ENCODE data around the gene SEMA4D.

The SEMA4D gene

GRCh38 chr9:89446961-89447310 is 51.0 kb downstream of the SEMA4D start:
- POLR2A ChIA-PET: no interaction called here
- TF ChIP-seq, protein P1, sequence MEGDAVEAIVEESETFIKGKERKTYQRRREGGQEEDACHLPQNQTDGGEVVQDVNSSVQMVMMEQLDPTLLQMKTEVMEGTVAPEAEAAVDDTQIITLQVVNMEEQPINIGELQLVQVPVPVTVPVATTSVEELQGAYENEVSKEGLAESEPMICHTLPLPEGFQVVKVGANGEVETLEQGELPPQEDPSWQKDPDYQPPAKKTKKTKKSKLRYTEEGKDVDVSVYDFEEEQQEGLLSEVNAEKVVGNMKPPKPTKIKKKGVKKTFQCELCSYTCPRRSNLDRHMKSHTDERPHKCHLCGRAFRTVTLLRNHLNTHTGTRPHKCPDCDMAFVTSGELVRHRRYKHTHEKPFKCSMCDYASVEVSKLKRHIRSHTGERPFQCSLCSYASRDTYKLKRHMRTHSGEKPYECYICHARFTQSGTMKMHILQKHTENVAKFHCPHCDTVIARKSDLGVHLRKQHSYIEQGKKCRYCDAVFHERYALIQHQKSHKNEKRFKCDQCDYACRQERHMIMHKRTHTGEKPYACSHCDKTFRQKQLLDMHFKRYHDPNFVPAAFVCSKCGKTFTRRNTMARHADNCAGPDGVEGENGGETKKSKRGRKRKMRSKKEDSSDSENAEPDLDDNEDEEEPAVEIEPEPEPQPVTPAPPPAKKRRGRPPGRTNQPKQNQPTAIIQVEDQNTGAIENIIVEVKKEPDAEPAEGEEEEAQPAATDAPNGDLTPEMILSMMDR (IDR thresholded peaks at IDR 0.05; ENCODE audit: control extremely low read depth, extremely low read depth, low read depth, missing control alignments): no peak
- CTCF ChIA-PET: no interaction called here
- no peak for DNase-seq (ENCODE audit: extremely low spot score)

DNA sequence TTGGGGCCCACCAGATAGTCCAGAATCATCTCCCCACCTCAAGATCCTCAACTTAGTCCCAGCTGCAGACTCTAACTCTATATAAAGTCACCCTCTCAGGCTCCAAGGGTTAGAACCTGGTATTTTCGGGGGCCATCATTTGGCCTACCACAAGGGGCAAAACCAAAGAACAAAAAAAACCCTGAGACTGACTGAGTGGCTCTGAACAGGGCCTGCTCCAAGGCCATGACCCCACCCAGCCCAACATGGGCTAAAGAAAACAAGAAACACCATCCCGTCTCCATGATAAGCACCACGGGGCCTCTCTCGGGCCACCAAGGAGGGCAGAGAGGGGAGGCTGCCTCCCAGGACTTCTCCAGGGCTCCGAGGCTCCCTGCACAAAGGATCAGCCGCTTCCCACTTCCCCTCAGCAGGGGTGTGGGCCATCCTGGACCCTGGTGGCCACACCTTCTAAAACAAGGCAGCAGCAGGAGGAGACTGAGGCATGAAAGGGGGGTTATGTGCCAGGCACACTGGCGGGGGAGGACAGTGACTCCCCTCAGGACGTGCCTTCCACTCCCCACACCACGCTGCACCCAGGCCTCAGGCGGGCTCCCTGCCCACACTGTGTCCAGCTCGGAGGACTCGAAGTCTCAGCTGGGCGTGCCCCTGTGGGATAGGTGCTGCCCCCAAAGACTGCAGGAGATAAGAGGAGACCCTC is 51.5 kb downstream of the SEMA4D start:
- CTCF ChIA-PET: interaction anchor here (1.7 kb wide), 1 partner anchor 20 kb away, joined by 3 read pairs; no protein-coding TSS in a partner anchor
- no peak for DNase-seq (ENCODE audit: extremely low spot score)
- POLR2A ChIA-PET: no interaction called here
- TF ChIP-seq, protein P1 (IDR thresholded peaks at IDR 0.05; ENCODE audit: control extremely low read depth, extremely low read depth, low read depth, missing control alignments): no peak

DNA sequence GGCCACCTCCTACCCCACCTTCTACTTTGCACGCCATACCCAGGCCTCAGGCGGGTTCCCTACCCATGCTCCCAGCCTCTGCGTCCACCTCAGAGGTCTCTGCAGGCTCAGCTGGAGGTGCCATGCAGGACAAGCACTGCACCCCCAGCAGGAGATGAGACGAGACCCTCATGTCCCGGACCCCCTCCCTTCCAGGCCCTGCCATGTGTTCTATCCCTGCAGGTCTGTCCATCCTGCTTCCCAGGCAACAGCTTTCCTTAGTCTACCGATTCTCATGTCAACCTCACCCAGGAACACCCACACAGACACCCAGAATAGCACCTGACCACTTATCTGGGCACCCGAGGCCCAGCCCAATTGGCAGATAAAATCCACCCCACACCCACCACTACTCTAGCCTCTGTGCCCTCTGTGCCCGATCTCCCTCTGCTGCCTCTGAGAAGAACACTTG is 52.1 kb downstream of the SEMA4D start:
- TF ChIP-seq, protein P1 (IDR thresholded peaks at IDR 0.05; ENCODE audit: control extremely low read depth, extremely low read depth, low read depth, missing control alignments): no peak
- DNase-seq (ENCODE audit: extremely low spot score): no peak
- POLR2A ChIA-PET: no interaction called here
- CTCF ChIA-PET: interaction anchor here (1.7 to 2.1 kb wide), 4 partner anchors 12 to 36 kb away, joined by 3 to 7 read pairs (median 6); no protein-coding TSS in a partner anchor

- ChIA-PET POLR2A (no interaction called here), CTCF (interaction anchor here (0.7 to 4.6 kb wide), 7 partner anchors 11 to 104 kb away, joined by 3 to 19 read pairs (median 5); no protein-coding TSS in a partner anchor)
- TF ChIP-seq, protein P1 (IDR thresholded peaks at IDR 0.05; ENCODE audit: control extremely low read depth, extremely low read depth, low read depth, missing control alignments): no peak
- DNase-seq (ENCODE audit: extremely low spot score): no peak
These were observed 52.8 kb downstream of the SEMA4D start for GRCh38 chr9:89444925-89445765.

GRCh38 chr9:89444274-89444673 is 53.6 kb downstream of the SEMA4D start:
- CTCF ChIA-PET: interaction anchor here (1.4 to 4.6 kb wide), 5 partner anchors 11 to 105 kb away, joined by 5 to 19 read pairs (median 7); no protein-coding TSS in a partner anchor
- DNase-seq (ENCODE audit: extremely low spot score): no peak
- TF ChIP-seq, protein P1 (IDR thresholded peaks at IDR 0.05; ENCODE audit: control extremely low read depth, extremely low read depth, low read depth, missing control alignments): no peak
- POLR2A ChIA-PET: no interaction called here

- POLR2A ChIA-PET: interaction anchor here (0.6 kb wide), 1 partner anchor 15 kb away, joined by 3 read pairs; no protein-coding TSS in a partner anchor
- peak; percentile 64 for DNase-seq (ENCODE audit: extremely low spot score)
- TF ChIP-seq, protein P1 (IDR thresholded peaks at IDR 0.05; ENCODE audit: control extremely low read depth, extremely low read depth, low read depth, missing control alignments): no peak
- CTCF ChIA-PET: interaction anchor here (1.4 to 4.6 kb wide), 4 partner anchors 9 to 106 kb away, joined by 4 to 19 read pairs (median 6); no protein-coding TSS in a partner anchor
These were observed 54.7 kb downstream of the SEMA4D start for GRCh38 chr9:89442981-89443814.
